Epidermal melanocyte (primary cell): ENCODE data around the gene EPB41L5.

Experiments
- DNase-seq: peaks from one replicate; pipeline ENCODE4 v3.0.0; 2011; ENCODE audit warnings: low spot score; ENCODE audit not compliant: insufficient read length

The EPB41L5 gene

GRCh38 chr2:120224735-120225548 is 212.1 kb downstream of the EPB41L5 start:
- DNase-seq, result no peak

DNA sequence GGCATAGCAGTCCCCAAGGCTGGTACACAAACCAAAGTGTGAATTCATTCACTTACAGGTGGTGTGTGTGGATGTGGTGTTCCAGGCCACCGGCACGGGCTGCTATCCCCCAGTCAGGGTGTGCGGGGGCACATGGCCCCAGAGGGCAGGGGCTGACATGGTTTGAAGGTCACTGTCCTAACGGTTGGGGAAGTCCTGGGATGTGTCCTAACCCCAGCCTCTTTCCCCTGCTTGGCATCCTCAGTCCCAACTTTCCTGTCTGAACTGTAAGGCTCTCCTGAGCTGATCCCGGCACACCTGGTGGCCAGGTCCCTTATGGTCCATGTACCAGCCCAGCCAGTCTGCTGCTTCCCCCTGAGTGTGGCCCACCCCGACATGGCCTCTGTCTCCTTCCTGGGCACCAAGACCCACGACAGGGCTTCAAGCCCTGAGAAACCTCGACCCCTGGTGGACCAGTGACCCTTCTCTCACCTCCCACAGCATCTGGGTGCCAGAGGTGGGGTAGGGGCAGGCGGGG is 212.7 kb downstream of the EPB41L5 start:
- no peak for DNase-seq

DNA sequence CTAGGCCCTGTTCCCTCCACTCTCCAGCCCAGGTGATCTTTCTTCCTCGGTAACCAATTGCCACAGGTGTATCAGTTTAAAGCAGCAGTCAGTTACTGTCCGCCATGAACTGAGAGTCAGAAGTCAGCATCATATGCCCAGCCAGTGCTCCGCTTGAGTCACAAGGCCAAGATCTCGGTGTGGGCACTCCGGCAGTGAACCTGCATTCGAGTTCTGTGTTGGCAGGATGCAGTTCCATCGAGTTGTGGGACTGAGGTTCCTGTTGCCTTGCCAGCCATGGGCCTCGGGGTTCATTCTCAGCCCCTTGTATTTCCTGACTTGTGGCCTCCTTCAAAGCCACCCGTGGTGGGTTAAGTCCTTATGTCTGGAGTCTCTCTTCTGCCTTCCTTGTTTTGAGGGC is 213.4 kb downstream of the EPB41L5 start:
- no peak for DNase-seq

DNA sequence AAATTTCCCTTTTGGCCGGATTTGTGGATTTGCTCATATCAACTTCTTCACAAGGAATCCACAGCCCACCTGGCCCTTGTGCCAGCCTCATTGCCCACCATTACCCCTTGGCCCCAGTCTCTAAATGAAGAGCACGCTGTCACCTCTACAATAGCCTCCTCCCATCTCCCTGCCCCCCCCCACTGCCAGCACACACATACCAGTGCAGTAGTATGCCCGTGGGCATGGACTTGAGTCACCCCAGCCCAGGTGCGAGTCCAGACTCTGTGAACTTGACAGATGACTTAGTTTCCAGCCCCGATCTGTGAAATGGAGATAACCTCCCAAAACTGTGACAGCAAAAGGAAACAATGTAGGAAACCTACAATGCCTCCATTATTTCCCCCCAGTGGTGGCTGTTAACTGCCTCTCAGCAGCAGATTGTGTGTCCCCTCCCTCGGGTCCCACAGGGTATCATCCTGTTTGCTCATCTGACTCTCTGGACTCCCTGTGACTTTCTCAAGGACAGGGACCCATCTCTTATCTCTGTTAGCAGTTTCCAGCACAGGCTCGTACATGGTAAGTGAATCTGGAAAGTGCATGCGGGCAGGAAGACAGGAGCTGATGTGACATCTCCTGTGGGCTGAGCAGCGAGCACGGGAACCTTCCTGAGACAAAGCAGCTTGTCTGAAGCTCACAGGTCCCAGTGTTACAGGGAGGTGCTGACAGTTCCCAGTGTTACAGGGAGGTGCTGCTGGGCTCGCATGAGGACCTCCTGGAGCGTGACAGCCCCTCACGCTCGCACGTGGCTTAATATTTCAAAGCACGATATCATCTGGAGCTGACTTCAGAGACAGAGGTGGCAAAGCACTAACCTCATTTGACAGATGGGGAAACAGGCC is 214.5 kb downstream of the EPB41L5 start:
- no peak for DNase-seq

DNA sequence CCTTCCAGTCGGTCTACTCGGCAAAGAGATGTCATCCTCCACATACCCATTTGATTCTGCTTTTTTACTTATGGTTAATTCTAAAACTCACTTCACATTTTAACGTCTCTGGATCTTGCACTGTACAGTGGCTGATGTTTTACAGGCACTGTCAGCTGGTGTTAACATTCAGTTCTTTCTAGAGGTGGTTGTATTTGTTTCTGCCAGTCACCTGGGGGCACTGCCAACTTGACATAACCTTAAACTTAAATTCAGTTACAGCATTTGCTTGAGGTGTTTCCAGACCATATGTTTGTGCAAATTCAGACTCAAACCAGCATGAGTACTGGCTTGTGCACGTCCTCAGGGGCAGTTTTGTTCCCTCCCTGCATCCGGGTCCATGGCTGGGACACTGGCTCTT is 215.6 kb downstream of the EPB41L5 start:
- no peak for DNase-seq
